ENCODE data around the gene SORCS2. TPM values are rescaled to one million over a fixed set of nuclear protein-coding genes. Genes with fewer than 3 reads are reported as not detected.

Gene SORCS2
- total RNA-seq, 8 experiments from 2014 or later: 1.8 to 14.0 (median 5.3) TPM

GRCh38 chr4:7262134-7262533, 69.8 kb downstream of the SORCS2 start:
- peaks cover 13 to 14% of the 10 kb centered on the region in 2 donors for H3K4me1 ChIP-seq (replicated peaks in 1 of 2)
- no peak for ATAC-seq (replicated peaks in 6 of 8)
- peak overlapping the region in 1 of 2 donors; percentile 37 for H3K27ac ChIP-seq
- in situ Hi-C loops (cut with MboI; ENCODE audit: low pct_unique_long_range_greater_than_20kb in 2 of 9, low sequenced_read_pairs in 9 of 9, unreplicated experiment in 9 of 9): no loop called here
- WGBS, 10 experiments: no CpG with 5 or more reads among the region's 1 CpG
- no peak overlapping the region for H3K4me3 ChIP-seq

- Histone ChIP-seq H3K27ac (no peak overlapping the region), H3K4me3 (no peak overlapping the region), H3K4me1 (replicated peaks in 1 of 2) (peaks cover 10 to 14% of the 10 kb centered on the region in 2 donors)
- in situ Hi-C loops (cut with MboI; ENCODE audit: low pct_unique_long_range_greater_than_20kb in 2 of 9, low sequenced_read_pairs in 9 of 9, unreplicated experiment in 9 of 9): no loop called here
- 80 to 95% (median 84%) methylated on average over 1 to 8 of the region's 11 CpGs; no CpG with 5 or more reads in 4 of the 10 experiments for WGBS, 10 experiments
- ATAC-seq (replicated peaks in 6 of 8): no peak
Measured at GRCh38 chr4:7263166-7263565, 70.8 kb downstream of the SORCS2 start.

GRCh38 chr4:7264694-7265093, 72.4 kb downstream of the SORCS2 start:
- no peak for ATAC-seq (replicated peaks in 6 of 8)
- Histone ChIP-seq H3K27ac (no peak overlapping the region), H3K4me3 (no peak overlapping the region), H3K4me1 (replicated peaks in 1 of 2) (peaks cover 10 to 14% of the 10 kb centered on the region in 2 donors)
- WGBS, 10 experiments: 40 to 100% (median 86%) methylated on average over 1 to 10 of the region's 11 CpGs; no CpG with 5 or more reads in 7 of the 10 experiments
- in situ Hi-C loops (cut with MboI; ENCODE audit: low pct_unique_long_range_greater_than_20kb in 2 of 9, low sequenced_read_pairs in 9 of 9, unreplicated experiment in 9 of 9): no loop called here

- in situ Hi-C loops (cut with MboI; ENCODE audit: low pct_unique_long_range_greater_than_20kb in 2 of 9, low sequenced_read_pairs in 9 of 9, unreplicated experiment in 9 of 9): no loop called here
- WGBS, 10 experiments: 16 to 100% (median 56%) methylated on average over 1 to 5 of the region's 18 CpGs; no CpG with 5 or more reads in 3 of the 10 experiments
- Histone ChIP-seq H3K4me3 (no peak overlapping the region), H3K4me1 (replicated peaks in 1 of 2) (peaks cover 2 to 9% of the 10 kb centered on the region in 2 donors), H3K27ac (no peak overlapping the region)
- peak in 3 of 8 experiments; percentile 60 to 97 (median 95) for ATAC-seq (replicated peaks in 6 of 8)
Measured at GRCh38 chr4:7266525-7267292, 74.4 kb downstream of the SORCS2 start.

- H3K4me3 ChIP-seq: no peak overlapping the region
- no peak overlapping the region for H3K27ac ChIP-seq
- in situ Hi-C loops (cut with MboI; ENCODE audit: low pct_unique_long_range_greater_than_20kb in 2 of 9, low sequenced_read_pairs in 9 of 9, unreplicated experiment in 9 of 9): no loop called here
- ATAC-seq (replicated peaks in 6 of 8): no peak
- H3K4me1 ChIP-seq (replicated peaks in 1 of 2): peaks cover 4 to 15% of the 10 kb centered on the region in 2 donors
- 100% methylated on average over 1 to 2 of the region's 7 CpGs; no CpG with 5 or more reads in 7 of the 10 experiments for WGBS, 10 experiments
Measured at GRCh38 chr4:7267829-7268228, 75.5 kb downstream of the SORCS2 start.

- 20 to 100% (median 95%) methylated on average over 1 to 4 of the region's 10 CpGs; no CpG with 5 or more reads in 4 of the 10 experiments for WGBS, 10 experiments
- in situ Hi-C loops (cut with MboI; ENCODE audit: low pct_unique_long_range_greater_than_20kb in 2 of 9, low sequenced_read_pairs in 9 of 9, unreplicated experiment in 9 of 9): no loop called here
- no peak for ATAC-seq (replicated peaks in 6 of 8)
- Histone ChIP-seq H3K4me1 (replicated peaks in 1 of 2) (peaks cover 4 to 16% of the 10 kb centered on the region in 2 donors), H3K4me3 (no peak overlapping the region), H3K27ac (no peak overlapping the region)
Measured at GRCh38 chr4:7268941-7269340, 76.6 kb downstream of the SORCS2 start.

- Histone ChIP-seq H3K4me1 (replicated peaks in 1 of 2) (peaks cover 4 to 16% of the 10 kb centered on the region in 2 donors), H3K4me3 (no peak overlapping the region), H3K27ac (no peak overlapping the region)
- WGBS, 10 experiments: 77 to 100% (median 93%) methylated on average over 1 to 11 of the region's 17 CpGs; no CpG with 5 or more reads in 3 of the 10 experiments
- in situ Hi-C loops (cut with MboI; ENCODE audit: low pct_unique_long_range_greater_than_20kb in 2 of 9, low sequenced_read_pairs in 9 of 9, unreplicated experiment in 9 of 9): no loop called here
- ATAC-seq (replicated peaks in 6 of 8): no peak
Measured at GRCh38 chr4:7270121-7270520, 77.8 kb downstream of the SORCS2 start.

- no peak overlapping the region for H3K4me3 ChIP-seq
- WGBS, 10 experiments: 53 to 85% (median 74%) methylated on average over 2 to 7 of the region's 10 CpGs; no CpG with 5 or more reads in 6 of the 10 experiments
- ATAC-seq (replicated peaks in 6 of 8): peak in 4 of 8 experiments; percentile 53 to 84 (median 64)
- H3K27ac ChIP-seq: no peak overlapping the region
- H3K4me1 ChIP-seq (replicated peaks in 1 of 2): peaks cover 4 to 16% of the 10 kb centered on the region in 2 donors
- in situ Hi-C loops (cut with MboI; ENCODE audit: low pct_unique_long_range_greater_than_20kb in 2 of 9, low sequenced_read_pairs in 9 of 9, unreplicated experiment in 9 of 9): no loop called here
Measured at GRCh38 chr4:7272404-7272803, 80.1 kb downstream of the SORCS2 start.

- peaks cover 4 to 16% of the 10 kb centered on the region in 2 donors for H3K4me1 ChIP-seq (replicated peaks in 1 of 2)
- H3K4me3 ChIP-seq: no peak overlapping the region
- peak in 1 of 8 experiments; percentile 38 for ATAC-seq (replicated peaks in 6 of 8)
- H3K27ac ChIP-seq: no peak overlapping the region
- WGBS, 10 experiments: 57 to 95% (median 81%) methylated on average over 1 to 5 of the region's 8 CpGs; no CpG with 5 or more reads in 3 of the 10 experiments
- in situ Hi-C loops (cut with MboI; ENCODE audit: low pct_unique_long_range_greater_than_20kb in 2 of 9, low sequenced_read_pairs in 9 of 9, unreplicated experiment in 9 of 9): no loop called here
Measured at GRCh38 chr4:7273738-7274297, 81.5 kb downstream of the SORCS2 start.

GRCh38 chr4:7275067-7275466, 82.7 kb downstream of the SORCS2 start:
- no peak overlapping the region for H3K27ac ChIP-seq
- H3K4me1 ChIP-seq (replicated peaks in 1 of 2): peaks cover 4 to 16% of the 10 kb centered on the region in 2 donors
- in situ Hi-C loops (cut with MboI; ENCODE audit: low pct_unique_long_range_greater_than_20kb in 2 of 9, low sequenced_read_pairs in 9 of 9, unreplicated experiment in 9 of 9): no loop called here
- no peak for ATAC-seq (replicated peaks in 6 of 8)
- WGBS, 10 experiments: 60 to 100% (median 79%) methylated on average over 1 to 5 of the region's 5 CpGs; no CpG with 5 or more reads in 2 of the 10 experiments
- H3K4me3 ChIP-seq: no peak overlapping the region

- WGBS, 10 experiments: 43 to 88% (median 60%) methylated on average over 1 to 11 of the region's 13 CpGs; no CpG with 5 or more reads in 3 of the 10 experiments
- ATAC-seq (replicated peaks in 6 of 8): no peak
- Histone ChIP-seq H3K4me1 (replicated peaks in 1 of 2) (peaks cover 4 to 18% of the 10 kb centered on the region in 2 donors), H3K27ac (no peak overlapping the region), H3K4me3 (no peak overlapping the region)
- in situ Hi-C loops (cut with MboI; ENCODE audit: low pct_unique_long_range_greater_than_20kb in 2 of 9, low sequenced_read_pairs in 9 of 9, unreplicated experiment in 9 of 9): no loop called here
Measured at GRCh38 chr4:7275490-7276154, 83.3 kb downstream of the SORCS2 start.

GRCh38 chr4:7276515-7276914, 84.2 kb downstream of the SORCS2 start:
- in situ Hi-C loops (cut with MboI; ENCODE audit: low pct_unique_long_range_greater_than_20kb in 2 of 9, low sequenced_read_pairs in 9 of 9, unreplicated experiment in 9 of 9): no loop called here
- peaks cover 12 to 25% of the 10 kb centered on the region in 2 donors for H3K4me1 ChIP-seq (replicated peaks in 1 of 2)
- no peak overlapping the region for H3K4me3 ChIP-seq
- H3K27ac ChIP-seq: no peak overlapping the region
- peak in 3 of 8 experiments; percentile 14 to 77 (median 65) for ATAC-seq (replicated peaks in 6 of 8)
- 28 to 100% (median 87%) methylated on average over 1 to 7 of the region's 11 CpGs; no CpG with 5 or more reads in 4 of the 10 experiments for WGBS, 10 experiments

All from motor neuron (in vitro differentiated cells).